ENCODE results near the gene SPATA20.

The SPATA20 gene

DNA sequence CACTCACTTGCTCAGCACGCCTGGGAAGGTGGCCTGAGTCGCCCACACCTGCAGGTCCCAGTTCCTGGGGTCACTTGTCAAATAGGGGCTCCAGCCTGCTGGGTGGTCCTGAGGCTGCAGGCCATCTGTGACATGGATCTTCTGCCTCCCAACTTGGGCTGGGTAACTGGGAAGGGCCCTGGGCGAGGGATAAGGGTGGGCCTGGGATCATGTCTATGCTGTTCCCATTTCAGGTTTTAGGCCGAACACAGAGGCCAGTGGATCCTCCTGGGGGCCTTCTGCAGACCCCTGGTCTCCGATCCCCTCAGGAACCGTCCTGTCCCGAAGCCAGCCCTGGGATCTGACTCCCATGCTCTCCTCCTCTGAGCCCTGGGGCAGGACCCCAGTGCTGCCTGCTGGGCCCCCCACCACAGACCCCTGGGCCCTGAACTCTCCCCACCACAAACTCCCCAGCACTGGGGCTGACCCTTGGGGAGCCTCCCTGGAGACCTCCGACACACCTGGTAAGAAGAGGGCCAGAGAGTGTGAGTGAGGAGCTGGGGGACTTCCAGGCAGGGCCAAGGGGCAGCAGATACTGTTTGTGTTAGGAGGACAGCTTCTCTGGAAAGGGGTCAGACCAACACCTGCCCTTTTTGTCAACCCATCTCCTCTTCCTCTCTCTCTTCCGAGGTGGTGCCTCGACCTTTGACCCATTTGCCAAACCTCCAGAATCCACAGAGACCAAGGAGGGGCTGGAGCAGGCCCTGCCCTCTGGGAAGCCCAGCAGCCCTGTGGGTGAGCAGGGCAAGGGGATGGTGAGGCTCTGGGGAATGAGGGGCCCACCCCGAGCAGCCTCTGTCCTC lies 6.2 kb upstream of the SPATA20 start:
- DNase-seq = no peak

DNA sequence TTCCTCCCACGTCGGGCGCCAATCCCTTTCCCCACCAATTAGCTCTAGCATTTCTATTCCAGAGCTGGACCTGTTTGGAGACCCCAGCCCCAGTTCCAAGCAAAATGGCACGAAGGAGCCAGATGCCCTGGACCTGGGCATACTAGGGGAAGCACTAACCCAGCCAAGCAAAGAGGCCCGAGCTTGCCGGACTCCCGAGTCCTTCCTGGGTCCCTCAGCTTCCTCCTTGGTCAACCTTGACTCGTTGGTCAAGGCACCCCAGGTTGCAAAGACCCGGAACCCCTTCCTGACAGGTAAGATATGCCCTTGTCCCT lies 5.6 kb upstream of the SPATA20 start:
- DNase-seq = no peak

DNA sequence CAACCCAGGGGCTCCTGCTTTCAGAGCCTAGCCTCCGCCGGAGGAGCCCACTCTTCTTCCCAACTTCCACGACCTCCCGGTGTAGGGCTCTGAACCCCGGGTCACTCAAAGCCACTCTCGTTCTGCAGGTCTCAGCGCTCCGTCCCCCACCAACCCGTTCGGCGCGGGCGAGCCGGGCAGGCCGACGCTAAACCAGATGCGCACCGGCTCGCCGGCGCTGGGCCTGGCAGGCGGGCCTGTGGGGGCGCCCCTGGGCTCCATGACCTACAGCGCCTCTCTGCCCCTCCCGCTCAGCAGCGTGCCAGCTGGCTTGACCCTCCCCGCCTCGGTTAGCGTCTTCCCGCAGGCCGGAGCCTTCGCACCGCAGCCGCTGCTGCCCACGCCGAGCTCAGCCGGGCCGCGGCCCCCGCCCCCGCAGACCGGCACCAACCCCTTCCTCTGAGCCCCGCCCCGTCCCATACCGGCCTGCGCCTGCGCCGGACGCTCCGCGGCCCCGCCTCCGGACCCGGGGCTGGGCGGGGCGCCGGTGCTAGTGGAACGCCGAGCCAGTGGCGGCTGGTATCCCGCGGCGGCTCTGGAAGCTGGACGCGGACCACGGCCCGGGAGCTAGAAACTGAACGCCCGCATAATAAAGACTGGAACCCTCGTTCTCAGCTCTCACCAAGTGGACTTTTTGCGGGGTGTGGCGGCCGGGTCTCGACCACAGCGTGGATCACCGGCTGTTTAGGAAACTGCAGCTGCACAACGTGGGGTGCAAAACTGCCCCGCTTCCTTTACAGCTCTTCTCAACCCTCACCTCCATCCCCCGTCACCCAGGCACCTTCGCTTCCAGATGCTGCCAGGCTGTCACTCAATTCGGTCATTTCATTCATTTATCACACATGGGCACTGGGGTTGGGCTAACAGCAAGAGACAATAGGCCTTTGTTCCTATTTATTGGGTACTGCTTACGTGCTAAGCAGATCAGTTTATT lies 5.0 kb upstream of the SPATA20 start:
- DNase-seq = peak; percentile 61

DNA sequence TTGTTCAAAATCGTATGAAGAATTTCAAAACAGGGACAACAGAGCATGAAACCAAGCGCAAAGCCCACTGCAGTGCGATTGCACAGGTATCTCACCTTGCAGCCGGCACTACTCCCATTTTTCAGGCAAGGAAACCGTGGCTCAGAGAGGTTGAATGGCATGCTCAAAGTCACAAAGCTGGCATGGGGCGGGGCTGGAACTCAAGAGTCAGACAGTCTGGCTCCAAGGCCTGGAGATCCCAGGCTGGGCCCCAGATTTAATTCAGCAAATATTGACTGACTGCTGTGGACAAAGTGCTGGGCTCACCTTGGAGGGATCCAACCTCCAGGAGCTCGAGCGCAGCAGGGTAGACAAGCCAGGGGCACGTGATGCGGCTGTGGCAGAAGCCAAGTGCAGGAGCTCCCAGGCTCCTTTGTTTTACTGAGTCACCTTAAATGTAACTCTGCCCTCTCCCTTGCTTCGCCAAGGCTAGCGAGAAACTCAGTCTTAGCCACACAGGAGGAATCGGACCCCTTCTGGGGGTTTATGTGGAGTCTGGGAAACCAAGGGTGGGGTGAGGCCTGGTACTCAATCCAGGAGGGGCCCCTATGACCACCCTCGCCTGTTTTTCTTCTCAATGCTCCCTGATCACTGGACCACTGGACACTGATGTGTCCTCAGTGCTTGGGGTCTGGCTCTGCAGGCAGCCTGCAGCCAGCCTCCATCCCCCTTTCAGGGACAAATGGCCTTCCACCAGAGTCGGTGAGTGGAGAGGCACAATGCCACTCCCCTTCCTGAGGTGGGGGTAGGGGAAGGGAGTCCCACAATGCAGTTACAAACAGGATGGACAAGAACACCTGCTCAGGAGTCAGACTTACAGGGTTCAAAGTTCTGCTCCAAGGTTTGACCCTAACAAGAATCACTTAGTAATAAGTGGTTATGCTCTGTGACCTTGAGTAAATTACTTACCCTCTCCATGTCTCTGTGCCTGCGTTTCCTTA lies 3.9 kb upstream of the SPATA20 start:
- no peak for DNase-seq

GRCh38 chr17:50544516-50544915 lies 2.5 kb upstream of the SPATA20 start:
- no peak for DNase-seq

DNA sequence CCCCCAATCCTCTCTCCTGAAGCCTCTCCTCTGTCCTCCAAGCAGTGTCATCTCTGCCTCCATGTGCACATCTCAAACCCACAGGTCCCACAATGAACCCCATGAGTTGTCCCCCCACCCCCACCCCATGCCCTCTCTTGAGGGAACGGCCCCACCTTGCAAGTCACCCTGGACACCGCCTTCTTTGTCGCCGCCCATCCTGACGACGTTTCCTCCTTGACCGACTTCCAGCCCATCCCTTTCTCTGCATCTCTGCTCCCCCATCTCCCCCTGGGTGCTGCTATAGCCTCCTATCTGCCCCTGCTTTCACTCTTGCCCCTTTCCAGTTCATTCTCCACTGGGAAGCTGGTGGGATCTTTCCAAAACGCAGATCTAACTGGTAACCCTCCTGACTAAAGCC lies 1.7 kb upstream of the SPATA20 start:
- DNase-seq = no peak

GRCh38 chr17:50546701-50547034 lies 306 bp upstream of the SPATA20 start:
- DNase-seq = no peak

GRCh38 chr17:50547736-50548083 lies 736 bp downstream of the SPATA20 start:
- DNase-seq = no peak

- no peak for DNase-seq
Measured at GRCh38 chr17:50548831-50549230, 1.9 kb downstream of the SPATA20 start.

DNA sequence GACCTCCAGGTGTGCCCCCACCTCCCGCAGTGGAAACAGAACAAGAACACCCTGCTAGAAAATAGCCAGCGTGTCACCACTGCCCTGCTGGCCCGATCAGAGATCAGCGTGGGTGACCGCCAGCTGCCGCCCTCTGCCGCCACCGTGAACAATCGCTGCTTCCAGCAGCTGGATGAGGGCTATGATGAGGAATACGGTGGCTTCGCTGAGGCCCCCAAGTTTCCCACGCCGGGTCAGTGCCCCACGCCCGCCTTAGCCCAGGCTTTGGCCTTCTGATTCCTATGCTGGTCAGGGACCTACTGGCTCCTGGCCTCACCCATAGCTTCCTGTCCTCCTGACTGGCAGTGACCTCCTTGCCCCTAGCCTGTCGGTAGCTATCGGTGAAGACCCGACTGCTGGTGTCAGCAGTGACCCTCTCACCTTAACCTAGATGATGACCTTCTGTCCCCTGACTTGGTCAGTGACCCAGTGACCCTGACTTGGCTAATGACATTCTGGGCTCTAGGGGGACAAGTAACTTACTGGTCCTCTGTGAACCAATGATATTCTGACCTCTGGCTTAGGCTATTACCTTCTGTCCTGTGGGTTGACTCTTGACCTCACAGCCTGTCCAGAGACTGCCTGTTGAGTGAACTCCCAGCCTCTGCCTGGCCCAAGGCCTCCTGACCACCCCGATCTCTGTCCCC lies 2.4 kb downstream of the SPATA20 start:
- DNase-seq = no peak

DNA sequence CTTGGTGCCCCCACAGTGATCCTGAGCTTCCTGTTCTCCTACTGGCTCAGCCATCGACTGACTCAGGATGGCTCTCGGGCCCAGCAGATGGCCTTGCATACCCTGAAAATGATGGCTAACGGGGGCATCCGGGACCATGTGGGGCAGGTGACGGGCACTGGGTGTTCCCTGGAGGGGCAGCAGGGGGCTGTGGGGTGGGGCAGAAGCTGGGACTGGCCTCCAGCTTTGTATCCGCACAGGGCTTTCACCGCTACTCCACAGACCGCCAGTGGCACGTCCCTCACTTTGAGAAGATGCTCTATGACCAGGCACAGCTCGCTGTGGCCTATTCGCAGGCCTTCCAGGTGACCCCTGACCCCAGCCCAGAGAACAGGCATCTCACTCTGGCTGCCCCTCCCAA lies 3.0 kb downstream of the SPATA20 start:
- DNase-seq = no peak

DNA sequence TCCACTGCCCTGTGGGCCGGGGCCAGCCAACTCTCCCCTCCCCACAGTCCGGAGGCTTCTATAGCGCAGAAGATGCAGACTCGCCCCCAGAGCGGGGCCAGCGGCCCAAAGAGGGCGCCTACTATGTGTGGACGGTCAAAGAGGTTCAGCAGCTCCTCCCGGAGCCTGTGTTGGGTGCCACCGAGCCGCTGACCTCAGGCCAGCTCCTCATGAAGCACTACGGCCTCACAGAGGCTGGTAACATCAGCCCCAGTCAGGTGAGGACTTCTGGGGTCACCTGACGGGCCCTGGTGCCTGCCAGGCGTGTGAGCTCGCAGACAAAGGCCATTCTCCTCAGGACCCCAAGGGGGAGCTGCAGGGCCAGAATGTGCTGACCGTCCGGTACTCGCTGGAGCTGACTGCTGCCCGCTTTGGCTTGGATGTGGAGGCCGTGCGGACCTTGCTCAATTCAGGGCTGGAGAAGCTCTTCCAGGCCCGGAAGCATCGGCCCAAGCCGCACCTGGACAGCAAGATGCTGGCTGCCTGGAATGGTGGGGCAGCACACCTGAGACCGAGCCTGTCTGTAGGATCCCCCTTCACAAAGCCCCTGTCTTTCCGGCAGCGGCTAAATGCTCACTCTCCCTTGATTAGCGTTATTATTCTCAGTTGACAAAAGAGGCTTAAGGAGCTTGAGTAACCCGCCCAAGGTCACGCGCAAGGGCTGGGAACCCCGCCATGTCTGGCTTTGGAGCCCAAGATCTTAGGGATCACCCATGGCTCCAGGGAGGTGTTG lies 3.9 kb downstream of the SPATA20 start:
- peak; percentile 72 for DNase-seq

DNA sequence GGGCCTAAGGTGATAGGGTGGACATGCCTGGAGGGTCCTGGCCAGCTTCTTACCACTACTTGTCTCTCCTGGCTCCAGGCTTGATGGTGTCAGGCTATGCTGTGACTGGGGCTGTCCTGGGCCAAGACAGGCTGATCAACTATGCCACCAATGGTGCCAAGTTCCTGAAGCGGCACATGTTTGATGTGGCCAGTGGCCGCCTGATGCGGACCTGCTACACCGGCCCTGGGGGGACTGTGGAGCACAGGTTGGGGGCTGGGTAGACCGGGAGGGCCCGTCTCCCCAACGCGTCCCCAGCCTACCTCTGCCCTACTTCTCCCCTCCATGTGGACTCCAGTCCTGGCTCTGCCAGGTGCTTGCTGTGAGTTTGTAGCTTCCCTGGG lies 4.5 kb downstream of the SPATA20 start:
- no peak for DNase-seq

GRCh38 chr17:50551884-50552283 lies 4.9 kb downstream of the SPATA20 start:
- DNase-seq = no peak

- DNase-seq = no peak
Measured at GRCh38 chr17:50554201-50554600, 7.2 kb downstream of the SPATA20 start.

GRCh38 chr17:50556803-50557202 lies 9.8 kb downstream of the SPATA20 start:
- DNase-seq = peak; percentile 89

- DNase-seq = no peak
Measured at GRCh38 chr17:50557630-50558029, 10.7 kb downstream of the SPATA20 start.

GRCh38 chr17:50558091-50558490 lies 11.1 kb downstream of the SPATA20 start:
- DNase-seq = no peak

DNA sequence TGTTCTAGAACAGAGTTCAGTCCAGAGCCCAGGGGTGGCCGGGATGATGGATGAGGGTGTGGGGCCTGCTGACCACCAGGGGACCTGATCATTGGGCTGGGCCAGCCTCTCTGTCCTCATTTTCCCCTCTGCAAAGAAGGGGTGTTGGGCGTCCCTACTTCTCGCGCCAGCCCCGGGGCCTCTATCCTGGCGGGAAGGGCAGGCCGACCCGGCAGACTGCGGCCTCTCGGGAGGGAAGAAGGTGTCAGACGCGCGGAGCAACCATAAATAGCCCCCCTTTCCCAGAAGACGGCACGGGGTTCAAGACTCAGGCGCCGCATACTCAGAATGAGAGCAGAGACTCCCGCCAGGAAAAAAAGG lies 11.6 kb downstream of the SPATA20 start:
- no peak for DNase-seq

GRCh38 chr17:50558941-50559614 lies 12.1 kb downstream of the SPATA20 start:
- DNase-seq = no peak

GRCh38 chr17:50559674-50560184 lies 12.8 kb downstream of the SPATA20 start:
- no peak for DNase-seq
